AG04449 (cell line): ENCODE data around the gene PEF1.

Experiments
- CTCF ChIA-PET: fragments of 350-600 bp; formaldehyde crosslinking; extraction: SDS; loops from one replicate; lab custom pipeline; 2021; ENCODE audit warnings: antibody characterized with exemption; lab: Yijun Ruan, JAX
- POLR2A ChIA-PET: fragments of 400-600, 350-600 bp; formaldehyde crosslinking; extraction: SDS; loops from one replicate; lab custom pipeline; 2020; ENCODE audit warnings: antibody characterized with exemption, inconsistent platforms; lab: Yijun Ruan, JAX
- DNase-seq: peaks from one replicate; pipeline ENCODE4 v3.0.0-alpha.2; 2010; ENCODE audit warnings: low read depth, low spot score
- H3K4me3 ChIP-seq: 2 replicates; pipeline ENCODE4 v1.5.1; 2011; ENCODE audit warnings: low read depth, mild to moderate bottlenecking, control low read depth, low read length
- TF ChIP-seq, protein P1 (sequence below): IDR thresholded peaks from one replicate; pipeline ENCODE4 v1.5.1; 2011; ENCODE audit warnings: mild to moderate bottlenecking, moderate library complexity, low read length, control low read depth, inconsistent platforms; ENCODE audit not compliant: insufficient read depth; ENCODE audit errors: missing control alignments

PEF1 gene

GRCh38 chr1:31648190-31648589 is 3.5 kb upstream of the PEF1 start:
- no peak overlapping the region for H3K4me3 ChIP-seq
- TF ChIP-seq, protein P1, sequence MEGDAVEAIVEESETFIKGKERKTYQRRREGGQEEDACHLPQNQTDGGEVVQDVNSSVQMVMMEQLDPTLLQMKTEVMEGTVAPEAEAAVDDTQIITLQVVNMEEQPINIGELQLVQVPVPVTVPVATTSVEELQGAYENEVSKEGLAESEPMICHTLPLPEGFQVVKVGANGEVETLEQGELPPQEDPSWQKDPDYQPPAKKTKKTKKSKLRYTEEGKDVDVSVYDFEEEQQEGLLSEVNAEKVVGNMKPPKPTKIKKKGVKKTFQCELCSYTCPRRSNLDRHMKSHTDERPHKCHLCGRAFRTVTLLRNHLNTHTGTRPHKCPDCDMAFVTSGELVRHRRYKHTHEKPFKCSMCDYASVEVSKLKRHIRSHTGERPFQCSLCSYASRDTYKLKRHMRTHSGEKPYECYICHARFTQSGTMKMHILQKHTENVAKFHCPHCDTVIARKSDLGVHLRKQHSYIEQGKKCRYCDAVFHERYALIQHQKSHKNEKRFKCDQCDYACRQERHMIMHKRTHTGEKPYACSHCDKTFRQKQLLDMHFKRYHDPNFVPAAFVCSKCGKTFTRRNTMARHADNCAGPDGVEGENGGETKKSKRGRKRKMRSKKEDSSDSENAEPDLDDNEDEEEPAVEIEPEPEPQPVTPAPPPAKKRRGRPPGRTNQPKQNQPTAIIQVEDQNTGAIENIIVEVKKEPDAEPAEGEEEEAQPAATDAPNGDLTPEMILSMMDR = no peak
- CTCF ChIA-PET = interaction anchor here (0.7 to 2.4 kb wide), 9 partner anchors 9 to 117 kb away, joined by 3 to 8 read pairs (median 4); no protein-coding TSS in a partner anchor
- no peak for DNase-seq
- POLR2A ChIA-PET = interaction anchor here (1.0 kb wide), 1 partner anchor 11 kb away, joined by 4 read pairs; no protein-coding TSS in a partner anchor

GRCh38 chr1:31647106-31647505 is 2.4 kb upstream of the PEF1 start:
- H3K4me3 ChIP-seq = no peak overlapping the region
- DNase-seq = peak; percentile 91
- TF ChIP-seq, protein P1 = peak; percentile 51
- POLR2A ChIA-PET = interaction anchor here (0.6 to 1.5 kb wide), 4 partner anchors 12 to 67 kb away, joined by 3 to 4 read pairs (median 3); partner anchors contain the start of gene COL16A1
- CTCF ChIA-PET = interaction anchor here (0.8 to 2.1 kb wide), 8 partner anchors 12 to 118 kb away, joined by 3 to 8 read pairs (median 4); no protein-coding TSS in a partner anchor

DNA sequence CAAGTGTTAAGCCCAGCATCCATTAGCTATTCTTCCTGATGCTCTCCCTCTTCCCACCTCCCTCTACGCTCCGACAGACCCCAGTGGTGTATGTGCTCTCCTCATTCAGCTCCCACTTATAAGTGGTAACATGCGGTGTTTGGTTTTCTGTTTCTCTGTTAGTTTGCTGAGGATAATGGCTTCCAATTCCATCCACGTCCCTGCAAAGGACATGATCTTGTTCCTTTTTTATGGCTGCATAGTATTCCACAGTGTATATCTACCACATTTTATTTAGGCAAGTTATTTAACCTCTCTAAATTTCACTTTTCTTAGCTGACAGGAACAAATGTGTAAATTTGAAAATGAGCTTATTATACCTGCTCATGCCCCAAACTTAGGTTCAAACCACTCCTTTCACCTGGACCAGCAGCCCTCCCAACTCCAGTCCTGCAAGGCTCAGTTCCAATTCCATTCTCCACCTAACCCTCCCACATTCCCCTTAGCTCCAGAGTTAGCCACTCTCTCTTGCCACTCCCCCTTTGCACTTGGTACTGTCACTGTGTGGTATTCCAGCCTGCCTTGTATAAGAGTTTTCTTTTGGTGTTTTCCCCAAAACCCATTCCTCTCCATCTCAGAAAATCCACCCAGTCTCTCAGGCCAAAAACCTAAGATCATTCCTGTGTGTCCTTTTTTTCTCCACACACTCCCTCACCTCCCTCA is 1.7 kb upstream of the PEF1 start:
- no peak for DNase-seq
- TF ChIP-seq, protein P1 = no peak
- CTCF ChIA-PET = interaction anchor here (0.8 to 2.1 kb wide), 8 partner anchors 13 to 119 kb away, joined by 3 to 8 read pairs (median 4); no protein-coding TSS in a partner anchor
- no peak overlapping the region; the same call in 1 of the 2 replicates for H3K4me3 ChIP-seq
- POLR2A ChIA-PET = interaction anchor here (0.6 to 1.5 kb wide), 3 partner anchors 44 to 68 kb away, joined by 3 read pairs; partner anchors contain the start of gene COL16A1

GRCh38 chr1:31645274-31645568 is 545 bp upstream of the PEF1 start:
- POLR2A ChIA-PET = interaction anchor here (0.8 to 1.9 kb wide), 8 partner anchors 54 to 153 kb away, joined by 3 to 8 read pairs (median 3); partner anchors contain the start of gene COL16A1
- CTCF ChIA-PET = interaction anchor here (1.3 to 3.5 kb wide), 4 partner anchors 13 to 144 kb away, joined by 6 to 22 read pairs (median 7); no protein-coding TSS in a partner anchor
- H3K4me3 ChIP-seq = peak overlapping the region; percentile 98
- TF ChIP-seq, protein P1 = no peak
- DNase-seq = no peak

GRCh38 chr1:31643976-31644559 is 608 bp downstream of the PEF1 start:
- ChIA-PET POLR2A (interaction anchor here (1.0 to 1.9 kb wide), 5 partner anchors 60 to 154 kb away, joined by 3 to 8 read pairs (median 3); partner anchors contain the start of gene COL16A1), CTCF (interaction anchor here (0.9 to 3.5 kb wide), 5 partner anchors 12 to 145 kb away, joined by 3 to 22 read pairs (median 7); no protein-coding TSS in a partner anchor)
- H3K4me3 ChIP-seq = peak overlapping the region; percentile 98
- TF ChIP-seq, protein P1 = no peak
- no peak for DNase-seq

DNA sequence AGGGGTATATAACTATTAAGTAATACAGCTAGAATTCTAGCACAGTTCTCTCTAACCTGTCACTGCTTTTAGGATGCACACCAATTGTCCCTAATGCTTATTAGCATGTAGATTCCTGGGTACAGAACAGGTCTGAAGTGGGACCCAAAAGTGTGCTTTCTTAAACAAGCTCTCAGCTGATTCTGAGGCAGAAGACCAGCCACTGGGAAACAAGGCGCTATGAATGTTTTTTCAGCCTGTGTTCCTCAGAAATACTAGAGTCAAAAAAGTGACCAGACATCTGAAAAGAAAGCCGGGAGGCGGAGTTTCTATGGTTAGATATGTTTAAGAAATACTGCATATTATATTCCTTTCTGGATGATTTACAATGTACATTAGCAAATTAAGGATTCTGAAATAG is 1.8 kb downstream of the PEF1 start:
- TF ChIP-seq, protein P1 = no peak
- POLR2A ChIA-PET = no interaction called here
- CTCF ChIA-PET = interaction anchor here (0.7 to 3.5 kb wide), 9 partner anchors 11 to 146 kb away, joined by 3 to 22 read pairs (median 3); no protein-coding TSS in a partner anchor
- no peak overlapping the region for H3K4me3 ChIP-seq
- DNase-seq = no peak
